HepG2 (cell line): Measurements from ENCODE around the gene MVB12A. TPM values are rescaled to one million over a fixed set of nuclear protein-coding genes. Genes with fewer than 3 reads are reported as not detected.

Experiments
- ARNT2 ChIP-seq: sonication (generic); formaldehyde crosslinking; IDR thresholded peaks from 2 replicates; pipeline ENCODE4 v1.8.0; 2022; ENCODE audit warnings: mild to moderate bottlenecking, low read depth, missing genetic modification reagents, moderate library complexity
- CREM ChIP-seq, 2 experiments: sonication (generic) in 1 of 2; formaldehyde crosslinking in 1 of 2; IDR thresholded peaks; 2 replicates each; pipeline versions ENCODE4 v1.4.0 to v1.6.1; 2016 to 2020; ENCODE audit warnings: antibody characterized with exemption in 1 of 2, mild to moderate bottlenecking in 1 of 2, missing genetic modification reagents in 1 of 2
- ELF1 ChIP-seq: sonication (generic); formaldehyde crosslinking; IDR thresholded peaks from 2 replicates; pipeline ENCODE4 v1.4.0; 2020; ENCODE audit warnings: missing genetic modification reagents
- EP300 ChIP-seq, 3 experiments: sonication (generic) in 1 of 3; formaldehyde crosslinking in 1 of 3; IDR thresholded peaks; 2 replicates each; pipeline versions ENCODE4 v1.5.1 to v1.6.1; 2011 to 2020; ENCODE audit warnings: low read depth in 2 of 3, low read length in 2 of 3, borderline replicate concordance in 1 of 3, improper control_type of control experiment in 1 of 3, mild to moderate bottlenecking in 1 of 3, missing genetic modification reagents in 1 of 3, moderate library complexity in 1 of 3
- HDAC1 ChIP-seq: sonication (generic); formaldehyde crosslinking; IDR thresholded peaks from 2 replicates; pipeline ENCODE4 v1.5.1; 2020; ENCODE audit warnings: mild to moderate bottlenecking, missing genetic modification reagents
- KDM3A ChIP-seq: IDR thresholded peaks from 2 replicates; pipeline ENCODE4 v1.6.1; 2018; ENCODE audit warnings: low read depth, missing compliant biosample characterization
- KMT2A ChIP-seq: sonication (generic); formaldehyde crosslinking; IDR thresholded peaks from 2 replicates; pipeline ENCODE4 v1.4.0; 2020; ENCODE audit warnings: missing genetic modification reagents
- NR0B2 ChIP-seq: sonication (generic); formaldehyde crosslinking; IDR thresholded peaks from 2 replicates; pipeline ENCODE4 v1.4.0; 2020; ENCODE audit warnings: mild to moderate bottlenecking, missing genetic modification reagents
- POLR2A ChIP-seq, 2 experiments: IDR thresholded peaks; 2 replicates each; pipeline ENCODE4 v1.6.1; 2011; ENCODE audit warnings: low read depth in 2 of 2, low read length in 2 of 2, mild to moderate bottlenecking in 1 of 2, moderate library complexity in 1 of 2; ENCODE audit not compliant: insufficient read depth in 1 of 2
- ZNF256 ChIP-seq: sonication (generic); formaldehyde crosslinking; conservative IDR thresholded peaks from 2 replicates; pipeline ENCODE4 v1.4.0; 2020; ENCODE audit warnings: missing genetic modification reagents
- ZNF460 ChIP-seq: sonication (generic); formaldehyde crosslinking; IDR thresholded peaks from 2 replicates; pipeline ENCODE4 v1.5.1; 2020; ENCODE audit warnings: missing genetic modification reagents, mild to moderate bottlenecking, borderline replicate concordance
- ZNF816 ChIP-seq: sonication (generic); formaldehyde crosslinking; IDR thresholded peaks from 2 replicates; pipeline ENCODE4 v1.8.0; 2022; ENCODE audit warnings: missing genetic modification reagents, mild to moderate bottlenecking, borderline replicate concordance
- polyA plus RNA-seq, 8 experiments: library from polyadenylated mRNA; depleted of rRNA in 3 of 8; stranded (reverse) in 7 of 8; unstranded in 1 of 8; fragments of >200 nt; fragmentation: Illumina TruSeq in 4 of 8; extraction: Trizol in 4 of 8; gene quantifications; 2 replicates each; pipeline versions ENCODE4 v1.2.1 to v1.2.3, GENCODE V29; 2011 to 2016; ENCODE audit warnings: low read depth in 4 of 8, missing spikeins in 1 of 8, mixed read lengths in 1 of 8; ENCODE audit not compliant: insufficient read depth in 1 of 8
- total RNA-seq, 5 experiments: library from RNA; depleted of rRNA; stranded (reverse); fragments of >200 nt; fragmentation: Illumina TruSeq; extraction: Trizol; gene quantifications; 2 replicates each; pipeline ENCODE4 v1.2.3, GENCODE V29; 2016; ENCODE audit warnings: low read depth in 1 of 5

MVB12A gene
- total and polyA plus RNA-seq, 2 of the 13 experiments (the other 11 are each of a cell fraction or from before 2014, with no cell fraction given) = 35.7 to 36.1 TPM

DNA sequence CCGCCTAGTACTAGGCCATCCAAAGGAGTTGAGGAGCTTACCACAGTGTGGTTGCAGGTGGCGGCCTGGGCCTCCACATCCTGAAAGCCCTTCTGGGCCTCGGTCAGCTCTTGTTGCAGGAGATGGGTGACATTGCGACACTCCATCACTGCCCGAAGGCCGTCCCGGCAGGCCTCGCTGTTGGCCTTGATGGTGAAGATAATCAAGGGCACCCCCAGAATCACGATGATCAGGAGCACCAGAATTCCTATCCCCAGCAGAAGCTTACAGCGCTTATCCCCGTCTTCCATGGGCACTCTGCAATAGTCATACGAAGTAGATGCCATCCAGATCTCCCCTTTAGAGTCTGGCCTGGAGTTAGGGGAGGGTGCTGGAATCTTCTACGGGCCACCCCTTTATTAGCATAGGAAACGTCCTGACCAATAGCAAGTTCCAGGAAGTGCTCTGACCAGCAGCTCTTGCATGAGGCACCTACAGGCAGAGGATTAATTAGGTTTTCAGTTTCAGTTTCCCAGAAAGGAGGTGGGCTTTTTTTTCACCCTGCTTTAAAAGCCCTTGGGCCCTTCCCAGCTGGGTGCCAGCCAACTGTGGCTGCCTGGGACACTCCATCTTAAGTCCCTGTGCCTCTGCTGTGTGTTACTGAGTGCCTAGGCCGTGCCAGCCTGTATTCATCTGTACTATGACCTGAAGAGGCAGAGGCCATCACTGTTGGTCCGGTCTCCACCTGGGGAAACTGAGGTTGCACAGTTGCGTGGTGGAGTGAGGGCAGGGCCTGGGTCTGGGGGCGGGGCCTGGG, 14.4 kb upstream of the MVB12A start, which contains the start of gene BST2 (continued):
- TF ChIP-seq NR0B2 = no peak; the same call in 1 of the 2 replicates
- no peak; the same call in 1 of the 2 replicates for TF ChIP-seq KMT2A (CRISPR knock-in tag)
- TF ChIP-seq ZNF816 (CRISPR knock-in tag) = 0 out of 2 replicates have a peak, but pooled peaks have one; percentile 71
- 0 out of 2 replicates have a peak, but pooled peaks have one; percentile 47 for TF ChIP-seq KDM3A
- TF ChIP-seq ARNT2 (CRISPR knock-in tag) = 0 out of 2 replicates have a peak, but pooled peaks have one; percentile 51
- peak; percentile 86 for TF ChIP-seq ELF1 (CRISPR knock-in tag)
- TF ChIP-seq HDAC1 = peak; percentile 71
- TF ChIP-seq ZNF460 (CRISPR knock-in tag) = no peak
- peak in 1 of 2 experiments; percentile 78; a peak in 3 of 4 replicates for TF ChIP-seq POLR2A (IDR thresholded peaks at IDR 0.05; ENCODE audit: insufficient read depth in 1 of 2, low read depth in 2 of 2, low read length in 2 of 2)
- TF ChIP-seq EP300 (IDR thresholded peaks at IDR 0.05; ENCODE audit: low read depth in 2 of 2, low read length in 2 of 2) = no peak
- peak; percentile 18; the same call in 1 of the 2 replicates for TF ChIP-seq EP300 (CRISPR knock-in tag; IDR thresholded peaks at IDR 0.05; ENCODE audit: borderline replicate concordance)
- TF ChIP-seq ZNF256 = no peak
- TF ChIP-seq CREM (IDR thresholded peaks at IDR 0.05) = peak; percentile 29; the same call in 1 of the 2 replicates
- TF ChIP-seq CREM (CRISPR knock-in tag; IDR thresholded peaks at IDR 0.05) = no peak
